Measurements from ENCODE around the gene KCNK3. TPM values are rescaled to one million over a fixed set of nuclear protein-coding genes. Genes with fewer than 3 reads are reported as not detected.
A peak's percentile ranks its signal among the peaks of the same experiment; 100 is the strongest.

Gene KCNK3
- total and polyA plus RNA-seq, 2 of the 13 experiments (the other 11 are each of a cell fraction or from before 2014, with no cell fraction given) = not detected

GRCh38 chr2:26735883-26736588 is 43.5 kb downstream of the KCNK3 start (continued):
- 0 out of 2 replicates have a peak, but pooled peaks have one; percentile 23 for TF ChIP-seq KDM2A (CRISPR knock-in tag; IDR thresholded peaks at IDR 0.05; ENCODE audit: borderline replicate concordance, low read depth)
- TF ChIP-seq SRY (CRISPR knock-in tag; IDR thresholded peaks at IDR 0.05) = no peak; the same call in 1 of the 2 replicates
- peak; percentile 13; the same call in 1 of the 2 replicates for TF ChIP-seq MYC (CRISPR knock-in tag; IDR thresholded peaks at IDR 0.05; ENCODE audit: borderline replicate concordance)
- TF ChIP-seq ZNF207 (IDR thresholded peaks at IDR 0.05; ENCODE audit: borderline replicate concordance) = no peak
- TF ChIP-seq TRAFD1 (CRISPR knock-in tag; IDR thresholded peaks at IDR 0.05; ENCODE audit: borderline replicate concordance) = 0 out of 2 replicates have a peak, but pooled peaks have one; percentile 58
- no peak for TF ChIP-seq MED13 (CRISPR knock-in tag; IDR thresholded peaks at IDR 0.05)
- TF ChIP-seq ASH2L (IDR thresholded peaks at IDR 0.05; ENCODE audit: insufficient read length, low read depth, low read length) = no peak
- no peak for TF ChIP-seq SSRP1 (CRISPR knock-in tag; IDR thresholded peaks at IDR 0.05)
- peak; percentile 31; the same call in 1 of the 2 replicates for TF ChIP-seq NCOA2 (CRISPR knock-in tag; IDR thresholded peaks at IDR 0.05)
- no peak for TF ChIP-seq ISL2 (CRISPR knock-in tag; IDR thresholded peaks at IDR 0.05)
- TF ChIP-seq FOXP1 (IDR thresholded peaks at IDR 0.05) = no peak
- TF ChIP-seq FOXP1 (CRISPR knock-in tag; IDR thresholded peaks at IDR 0.05) = peak; percentile 64
- no peak for TF ChIP-seq SRF (IDR thresholded peaks at IDR 0.05; ENCODE audit: low read depth, low read length)
- TF ChIP-seq SUZ12 (IDR thresholded peaks at IDR 0.05; ENCODE audit: low read depth, low read length) = no peak
- no peak for TF ChIP-seq HINFP (CRISPR knock-in tag; IDR thresholded peaks at IDR 0.05; ENCODE audit: low read depth)
- TF ChIP-seq ZNF816 (CRISPR knock-in tag; IDR thresholded peaks at IDR 0.05; ENCODE audit: borderline replicate concordance) = no peak
- TF ChIP-seq ZNF768 (CRISPR knock-in tag; IDR thresholded peaks at IDR 0.05) = peak; percentile 41; the same call in 1 of the 2 replicates
- TF ChIP-seq RFXANK (CRISPR knock-in tag; IDR thresholded peaks at IDR 0.05) = no peak
- TF ChIP-seq SKIL (CRISPR knock-in tag; IDR thresholded peaks at IDR 0.05; ENCODE audit: borderline replicate concordance) = peak; percentile 97
- no peak for TF ChIP-seq ZNF225 (CRISPR knock-in tag; IDR thresholded peaks at IDR 0.05)

All from HepG2 (cell line).